Dermis blood vessel endothelial cell (primary cell): ENCODE results near the gene REXO4. TPM values are rescaled to one million over a fixed set of nuclear protein-coding genes. Genes with fewer than 3 reads are reported as not detected.

Source experiments
- DNase-seq: peaks from one replicate; pipeline ENCODE4 v3.0.0; 2010
- total RNA-seq: library from RNA; depleted of rRNA; stranded (reverse); fragments of >200 nt; gene quantifications from 2 replicates; pipeline ENCODE4 v1.2.3, GENCODE V29; 2014

REXO4 gene
- total RNA-seq, 1 donor from 2014 or later = 16.2 TPM

DNA sequence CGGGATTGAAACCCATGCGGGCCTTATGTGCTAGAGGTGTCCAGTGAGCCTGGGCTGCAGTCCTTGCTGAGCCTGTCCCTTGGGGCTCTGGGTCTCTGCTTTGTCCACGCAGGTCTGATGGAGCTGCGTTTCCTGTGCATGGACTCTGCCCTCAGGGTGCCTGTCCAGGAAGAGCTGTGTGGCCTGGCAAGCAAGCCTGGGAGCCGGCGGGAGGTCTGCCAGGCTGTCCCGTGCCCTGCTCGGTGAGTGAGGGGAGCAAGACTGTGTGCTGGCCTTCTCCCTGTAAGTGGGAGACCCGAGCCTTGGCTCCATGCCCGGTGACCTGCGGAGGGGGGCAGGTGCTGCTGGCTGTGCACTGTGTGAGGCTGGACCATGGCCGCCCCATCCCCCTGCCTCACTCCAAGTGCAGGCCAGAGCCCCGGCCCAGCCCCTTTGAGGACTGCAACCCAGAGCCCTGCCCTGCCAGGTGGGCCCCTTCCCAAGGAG lies 30.7 kb upstream of the REXO4 start:
- no peak for DNase-seq

GRCh38 chr9:133445293-133445969 lies 27.6 kb upstream of the REXO4 start:
- DNase-seq = no peak

DNA sequence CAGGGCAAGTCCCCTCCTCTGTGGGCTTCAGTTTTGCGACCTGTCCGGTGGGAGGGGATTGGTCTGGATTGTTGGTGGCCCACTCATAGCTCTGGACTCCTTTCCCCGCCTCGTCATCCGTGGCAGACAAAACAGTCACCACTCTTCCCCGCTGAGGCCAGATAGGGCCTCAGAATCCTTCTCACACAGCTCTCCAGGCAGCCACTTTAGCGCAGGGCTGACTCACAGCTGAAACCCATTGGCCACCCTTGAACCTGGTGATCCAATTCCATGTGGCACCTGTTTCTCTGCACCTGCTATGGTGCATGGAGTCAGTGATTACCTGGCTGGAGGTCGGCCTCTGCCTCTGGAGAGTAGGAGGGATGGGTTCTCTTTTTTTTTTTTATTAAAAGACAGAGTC lies 26.2 kb upstream of the REXO4 start:
- DNase-seq = no peak

DNA sequence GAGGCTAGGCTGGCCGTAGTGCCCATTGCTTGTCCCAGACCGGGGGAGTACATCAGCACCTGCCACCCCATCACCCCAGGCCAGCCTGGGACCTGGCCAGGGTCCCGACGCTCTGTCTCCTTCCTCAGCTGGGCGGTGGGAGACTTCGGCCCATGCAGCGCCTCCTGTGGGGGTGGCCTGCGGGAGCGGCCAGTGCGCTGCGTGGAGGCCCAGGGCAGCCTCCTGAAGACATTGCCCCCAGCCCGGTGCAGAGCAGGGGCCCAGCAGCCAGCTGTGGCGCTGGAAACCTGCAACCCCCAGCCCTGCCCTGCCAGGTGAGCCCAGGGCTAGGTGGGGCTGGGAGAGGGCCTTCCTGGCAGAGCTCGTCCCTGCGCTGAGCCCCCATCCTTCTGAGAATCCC lies 25.4 kb upstream of the REXO4 start:
- DNase-seq = no peak

DNA sequence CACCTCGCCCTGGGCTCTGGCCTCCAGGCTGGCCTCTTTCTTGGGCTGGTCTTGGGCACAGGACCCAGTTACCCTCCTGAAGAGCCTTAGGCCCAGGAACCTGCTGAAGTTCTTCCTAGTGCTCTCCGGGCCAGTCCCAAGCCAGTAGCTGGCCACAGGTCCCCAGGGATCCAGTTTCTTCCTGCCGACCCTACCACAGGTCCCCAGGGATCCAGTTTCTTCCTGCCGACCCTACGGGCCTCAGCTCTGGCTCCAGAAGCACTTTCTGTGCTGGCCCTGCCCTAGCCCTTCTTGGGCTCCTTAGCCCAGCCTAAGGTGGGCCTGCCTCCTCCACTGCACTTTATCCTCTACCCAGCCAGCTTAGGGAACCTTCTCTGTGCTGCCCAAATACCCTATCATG lies 23.8 kb upstream of the REXO4 start:
- no peak for DNase-seq

DNA sequence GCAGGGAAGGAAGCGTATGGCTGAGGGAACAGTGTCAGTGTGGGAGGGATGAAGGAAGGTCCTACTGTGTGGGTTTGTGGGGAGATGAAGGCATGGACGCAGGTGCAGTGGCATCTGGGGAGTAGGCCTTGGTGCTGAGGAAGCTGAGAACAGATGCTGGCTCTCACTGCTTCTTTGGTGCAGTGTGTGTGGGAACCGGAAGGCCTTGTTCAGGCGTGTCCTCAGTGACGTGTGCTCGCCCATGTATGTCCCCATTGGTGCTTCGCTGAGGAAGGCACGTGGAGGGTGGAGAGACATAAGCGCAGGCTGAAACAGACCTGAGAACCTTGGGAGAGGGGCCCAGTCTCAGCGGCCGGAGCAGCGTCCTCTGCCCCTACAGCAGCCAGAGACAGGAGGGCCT lies 23.1 kb upstream of the REXO4 start:
- no peak for DNase-seq

DNA sequence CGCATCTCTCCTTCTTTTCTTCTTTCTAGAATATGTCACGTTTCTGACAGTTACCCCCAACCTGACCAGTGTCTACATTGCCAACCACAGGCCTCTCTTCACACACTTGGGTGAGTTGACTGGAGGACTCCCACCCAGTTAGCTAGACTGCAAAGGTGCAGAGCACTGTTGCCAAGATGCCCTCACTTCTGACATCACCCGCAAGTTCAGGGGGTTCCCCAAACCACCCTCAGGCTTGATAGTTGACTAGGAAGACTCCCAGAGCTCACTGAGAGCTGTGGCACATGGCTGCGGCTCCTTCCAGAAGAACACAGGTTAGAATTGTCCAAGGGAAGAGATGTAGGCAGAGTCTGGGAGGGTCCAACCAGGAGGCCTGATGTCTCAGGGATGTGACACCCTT lies 21.5 kb upstream of the REXO4 start:
- DNase-seq = no peak

DNA sequence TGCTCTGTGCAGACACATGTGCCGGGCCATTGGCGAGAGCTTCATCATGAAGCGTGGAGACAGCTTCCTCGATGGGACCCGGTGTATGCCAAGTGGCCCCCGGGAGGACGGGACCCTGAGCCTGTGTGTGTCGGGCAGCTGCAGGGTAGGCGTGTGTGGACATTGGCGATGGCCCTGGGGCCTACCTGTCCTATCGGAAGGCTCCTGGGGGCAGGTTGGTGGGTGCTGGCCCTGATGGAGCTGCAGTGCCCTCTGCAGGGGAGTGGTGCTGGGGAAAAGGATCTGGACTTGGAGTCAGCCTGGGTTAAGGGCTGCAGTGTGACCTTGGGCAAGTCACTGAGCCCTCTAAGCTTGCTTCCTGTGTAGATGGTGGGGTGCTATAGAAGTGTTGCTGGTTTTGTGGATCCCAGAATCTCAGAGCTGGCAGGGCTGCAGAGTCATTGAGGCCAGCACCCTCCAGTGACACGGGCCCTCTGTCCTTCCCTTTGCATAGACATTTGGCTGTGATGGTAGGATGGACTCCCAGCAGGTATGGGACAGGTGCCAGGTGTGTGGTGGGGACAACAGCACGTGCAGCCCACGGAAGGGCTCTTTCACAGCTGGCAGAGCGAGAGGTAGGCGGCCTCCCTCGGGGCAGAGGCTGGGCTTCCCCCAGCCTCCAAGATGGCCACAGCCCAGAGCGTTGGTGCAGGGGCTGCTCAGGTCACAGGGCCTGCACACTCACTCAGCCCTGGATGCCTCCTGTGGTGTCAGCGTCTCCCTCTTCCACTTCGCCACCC lies 20.1 kb upstream of the REXO4 start:
- DNase-seq = no peak

GRCh38 chr9:133436681-133437080 lies 18.9 kb upstream of the REXO4 start:
- no peak for DNase-seq

- DNase-seq = no peak
These were observed 15.6 kb upstream of the REXO4 start for GRCh38 chr9:133433351-133433843.

GRCh38 chr9:133430244-133430643 lies 12.4 kb upstream of the REXO4 start:
- no peak for DNase-seq

- DNase-seq = peak; percentile 50
These were observed 11.9 kb upstream of the REXO4 start for GRCh38 chr9:133429641-133430161.

DNA sequence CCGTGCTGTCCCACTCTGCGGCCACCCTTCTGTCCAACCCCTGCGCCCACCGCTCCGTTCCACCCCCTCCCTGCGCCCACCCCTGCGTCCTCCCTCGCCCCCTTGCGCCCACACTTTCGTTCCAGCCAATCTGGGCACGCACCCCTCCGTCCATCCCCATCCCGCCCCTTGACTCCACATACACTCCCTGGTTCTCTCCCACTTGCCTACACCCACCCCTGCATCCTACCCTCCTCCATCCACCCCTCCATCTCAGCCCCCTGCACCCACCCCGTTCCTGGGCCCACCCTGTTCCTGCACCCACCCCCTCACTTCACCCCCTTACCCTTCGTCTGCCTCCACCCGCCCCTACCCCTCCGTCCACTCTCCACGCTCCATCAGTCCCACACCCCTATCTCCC lies 11.4 kb upstream of the REXO4 start:
- DNase-seq = no peak

GRCh38 chr9:133428617-133429101 lies 10.8 kb upstream of the REXO4 start:
- DNase-seq = no peak

GRCh38 chr9:133427658-133428348 lies 10.0 kb upstream of the REXO4 start:
- no peak for DNase-seq

GRCh38 chr9:133426011-133426410 lies 8.2 kb upstream of the REXO4 start:
- no peak for DNase-seq

GRCh38 chr9:133425049-133425632 lies 7.3 kb upstream of the REXO4 start:
- no peak for DNase-seq

GRCh38 chr9:133424187-133424586 lies 6.4 kb upstream of the REXO4 start:
- DNase-seq = no peak

DNA sequence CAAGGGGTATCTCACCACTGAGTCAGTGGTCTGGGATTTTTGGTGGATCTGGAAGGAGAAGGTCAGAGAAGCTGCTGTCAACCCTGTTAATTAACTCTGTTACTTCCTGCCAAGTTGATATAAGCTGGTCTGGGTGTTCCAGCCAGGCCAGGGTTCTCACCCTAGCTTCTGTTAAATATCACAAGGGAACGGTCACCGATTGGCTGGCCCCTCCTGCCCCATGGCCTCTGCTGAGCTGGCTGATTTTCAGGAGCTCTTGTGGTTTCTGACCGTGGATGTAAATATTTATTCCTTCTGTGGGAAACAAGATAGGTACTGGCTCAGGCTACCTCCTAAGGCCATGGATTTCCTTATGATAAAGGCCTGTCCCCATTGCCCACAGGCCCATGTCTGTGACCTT lies 5.4 kb upstream of the REXO4 start:
- no peak for DNase-seq

GRCh38 chr9:133421615-133422542 lies 4.1 kb upstream of the REXO4 start, which contains the start of gene ADAMTS13:
Gene ADAMTS13, plus strand, starts transcription at chr9:133422367. Its CDS starts 77 bp downstream, at chr9:133422444.
- DNase-seq = peak; percentile 13

DNA sequence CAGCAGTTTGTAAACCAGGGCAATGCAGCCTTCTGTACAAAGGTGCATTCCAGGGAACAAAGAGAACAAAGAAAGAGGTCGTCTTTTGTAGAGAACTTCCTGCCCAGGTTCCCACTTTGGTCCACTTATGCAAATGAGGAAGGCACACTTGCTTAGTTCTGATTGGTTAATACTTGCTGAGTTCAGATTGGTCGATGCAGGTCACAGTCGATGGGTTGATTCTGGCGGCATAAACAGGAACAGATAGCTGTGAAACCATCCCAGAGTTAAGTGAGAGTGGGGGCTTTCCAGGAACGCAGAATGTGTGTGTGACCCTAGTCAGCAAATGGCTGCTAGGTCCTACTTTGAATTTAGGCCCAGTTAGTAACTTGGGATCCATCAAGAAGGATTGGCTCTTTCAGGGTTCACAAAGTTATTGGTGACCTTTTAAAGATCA lies 2.6 kb upstream of the REXO4 start:
- DNase-seq = no peak
